Endothelial cell of umbilical vein (primary cell): Measurements from ENCODE around the gene TRERF1. TPM values are rescaled to one million over a fixed set of nuclear protein-coding genes. Genes with fewer than 3 reads are reported as not detected.

Source experiments
- BruUV-seq: library from RNA; stranded (reverse); fragments of 400-500 nt; replicated peaks from 2 replicates; lab custom pipeline; 2021; lab: Mats Ljungman, UMichigan
- CTCF ChIA-PET: fragments of 300-600, 350-600 bp; sonication (Branson Sonifier 250); formaldehyde crosslinking; loops from one replicate; lab custom pipeline; 2021; ENCODE audit warnings: antibody characterized with exemption, inconsistent platforms; lab: Charles Lee
- POLR2A ChIA-PET: fragments of 300-600, 350-600 bp; sonication (Branson Sonifier 250); formaldehyde crosslinking; loops from one replicate; lab custom pipeline; 2021; ENCODE audit warnings: antibody characterized with exemption, inconsistent platforms; lab: Charles Lee
- DNase-seq: peaks from one replicate; pipeline ENCODE4 v3.0.0-alpha.2; 2011; ENCODE audit warnings: low read depth, low spot score
- FAIRE-seq: peaks from 2 replicates; lab custom pipeline; 2011; peaks lifted over from hg19 to GRCh38; lab: Jason Lieb, UNC
- H2AFZ ChIP-seq: 2 replicates; pipeline ENCODE4 v1.6.0; 2012; ENCODE audit warnings: low read depth, low read length, control low read depth, inconsistent platforms
- H3K27ac ChIP-seq: 2 replicates; pipeline ENCODE4 v1.5.1; 2011; ENCODE audit warnings: low read depth, mild to moderate bottlenecking, control low read depth, low read length, moderate library complexity; ENCODE audit not compliant: insufficient read depth
- H3K27me3 ChIP-seq, 2 experiments: 2 replicates each; pipeline versions ENCODE4 v1.6.0 to v1.6.1; 2011; ENCODE audit warnings: low read length in 2 of 2, mixed read lengths in 1 of 2; ENCODE audit not compliant: control insufficient read depth in 2 of 2, insufficient read depth in 2 of 2
- H3K36me3 ChIP-seq, 2 experiments: 2 replicates in 1 of 2; 3 replicates in 1 of 2; pipeline ENCODE4 v1.5.1; 2011; ENCODE audit warnings: low read length in 2 of 2, mild to moderate bottlenecking in 1 of 2, moderate library complexity in 1 of 2; ENCODE audit not compliant: control insufficient read depth in 2 of 2, insufficient read depth in 2 of 2; ENCODE audit errors: extremely low read depth in 1 of 2
- H3K4me1 ChIP-seq: 3 replicates; pipeline ENCODE4 v1.5.1; 2011; ENCODE audit warnings: mild to moderate bottlenecking, low read length; ENCODE audit not compliant: control insufficient read depth, insufficient read depth; ENCODE audit errors: extremely low read depth
- H3K4me2 ChIP-seq: 2 replicates; pipeline ENCODE4 v1.6.1; 2011; ENCODE audit warnings: low read length, control low read depth, mixed read lengths; ENCODE audit not compliant: insufficient read depth
- H3K4me3 ChIP-seq, 3 experiments: fragments of 200-600 bp in 1 of 3; sonication (generic), shearing (Covaris generic) in 1 of 3; replicated peaks in 1 of 3; 2 replicates each; pipeline ENCODE4 v1.5.1; 2011 to 2016; ENCODE audit warnings: control low read depth in 3 of 3, low read length in 3 of 3, mild to moderate bottlenecking in 2 of 3, inconsistent platforms in 1 of 3, low read depth in 1 of 3, moderate library complexity in 1 of 3; ENCODE audit not compliant: insufficient read depth in 1 of 3
- H3K79me2 ChIP-seq: 2 replicates; pipeline ENCODE4 v1.6.0; 2012; ENCODE audit warnings: low read length, inconsistent platforms; ENCODE audit not compliant: control insufficient read depth, insufficient read depth
- H3K9ac ChIP-seq: replicated peaks from 2 replicates; pipeline ENCODE3; 2011; ENCODE audit warnings: low read length, control low read depth; ENCODE audit not compliant: insufficient read depth; ENCODE audit errors: extremely low read depth
- H3K9me1 ChIP-seq: replicated peaks from 3 replicates; pipeline ENCODE4 v1.6.0; 2011; ENCODE audit warnings: mild to moderate bottlenecking, low read length; ENCODE audit not compliant: control insufficient read depth, insufficient read depth; ENCODE audit errors: extremely low read depth
- H3K9me3 ChIP-seq: replicated peaks from 2 replicates; pipeline ENCODE4 v1.5.1; 2012; ENCODE audit warnings: low read length, inconsistent platforms; ENCODE audit not compliant: control insufficient read depth, insufficient read depth
- H4K20me1 ChIP-seq: replicated peaks from 2 replicates; pipeline ENCODE3; 2011; ENCODE audit warnings: mild to moderate bottlenecking, low read length; ENCODE audit not compliant: control insufficient read depth, insufficient read depth; ENCODE audit errors: extremely low read depth
- CTCF ChIP-seq, 2 donors: IDR thresholded peaks; 1 replicate in 1 of 2; 2 replicates in 1 of 2; pipeline ENCODE4 v1.5.1; 2011; ENCODE audit warnings: low read length in 2 of 2, mild to moderate bottlenecking in 2 of 2, moderate library complexity in 2 of 2, control low read depth in 1 of 2, inconsistent platforms in 1 of 2, low read depth in 1 of 2; ENCODE audit not compliant: insufficient read depth in 1 of 2; ENCODE audit errors: extremely low read depth in 1 of 2
- EZH2 ChIP-seq: IDR thresholded peaks from 2 replicates; pipeline ENCODE4 v1.6.1; 2012; ENCODE audit warnings: borderline replicate concordance, low read depth, mild to moderate bottlenecking, moderate library complexity, low read length, inconsistent platforms; ENCODE audit not compliant: severe bottlenecking
- FOS ChIP-seq: IDR thresholded peaks from 2 replicates; pipeline ENCODE4 v1.6.1; 2011; ENCODE audit warnings: mild to moderate bottlenecking, low read length, moderate library complexity, borderline replicate concordance; ENCODE audit not compliant: insufficient read depth
- GATA2 ChIP-seq: IDR thresholded peaks from 2 replicates; pipeline ENCODE4 v1.7.0; 2011; ENCODE audit warnings: low read depth, mild to moderate bottlenecking, moderate library complexity, mixed read lengths, low read length; ENCODE audit not compliant: insufficient read length, insufficient read depth
- JUN ChIP-seq: IDR thresholded peaks from 2 replicates; pipeline ENCODE4 v1.6.1; 2011; ENCODE audit warnings: borderline replicate concordance, low read depth; ENCODE audit not compliant: insufficient read length, insufficient read depth
- MAX ChIP-seq: IDR thresholded peaks from 2 replicates; pipeline ENCODE4 v1.6.1; 2011; ENCODE audit not compliant: insufficient read depth, insufficient read length
- MYC ChIP-seq: IDR thresholded peaks from one replicate; pipeline ENCODE4 v1.6.1; 2011; ENCODE audit warnings: mild to moderate bottlenecking, low read depth, low read length
- POLR2A ChIP-seq: IDR thresholded peaks from 2 replicates; pipeline ENCODE4 v1.6.1; 2012; ENCODE audit warnings: low read depth, mild to moderate bottlenecking, control low read depth, low read length
- POLR2AphosphoS5 ChIP-seq: IDR thresholded peaks from 2 replicates; pipeline ENCODE4 v1.6.1; 2012; ENCODE audit warnings: low read depth, mild to moderate bottlenecking, control low read depth, low read length, moderate library complexity; ENCODE audit not compliant: insufficient read depth
- dilution Hi-C: fragments of 300-500 bp; cut with MboI; formaldehyde crosslinking; loops from one replicate; pipeline ENCODE4 v1.15.0; 2019; ENCODE audit warnings: low sequenced_read_pairs; ENCODE audit not compliant: extremely low pct_ligation_motif_present
- intact Hi-C: fragments of 100-400 bp; cut with micrococcal nuclease; formaldehyde crosslinking; loops from one replicate; pipeline ENCODE4 v1.10.0; 2022
- polyA plus RNA-seq, 4 experiments: library from polyadenylated mRNA; depleted of rRNA in 3 of 4; stranded (reverse) in 3 of 4; unstranded in 1 of 4; fragments of >200 nt; gene quantifications; 2 replicates each; pipeline versions ENCODE4 v1.2.1 to v1.2.3, GENCODE V29; 2011 to 2012; ENCODE audit warnings: missing spikeins in 1 of 4
- total RNA-seq: library from RNA; stranded (reverse); gene quantifications from 2 replicates; pipeline ENCODE4 v1.2.3, GENCODE V29; 2021

The TRERF1 gene
- total and polyA plus RNA-seq, 2 donors (not counting 3 experiments of a cell fraction or from before 2014, with no cell fraction given), result 0.73 to 5.5 TPM

DNA sequence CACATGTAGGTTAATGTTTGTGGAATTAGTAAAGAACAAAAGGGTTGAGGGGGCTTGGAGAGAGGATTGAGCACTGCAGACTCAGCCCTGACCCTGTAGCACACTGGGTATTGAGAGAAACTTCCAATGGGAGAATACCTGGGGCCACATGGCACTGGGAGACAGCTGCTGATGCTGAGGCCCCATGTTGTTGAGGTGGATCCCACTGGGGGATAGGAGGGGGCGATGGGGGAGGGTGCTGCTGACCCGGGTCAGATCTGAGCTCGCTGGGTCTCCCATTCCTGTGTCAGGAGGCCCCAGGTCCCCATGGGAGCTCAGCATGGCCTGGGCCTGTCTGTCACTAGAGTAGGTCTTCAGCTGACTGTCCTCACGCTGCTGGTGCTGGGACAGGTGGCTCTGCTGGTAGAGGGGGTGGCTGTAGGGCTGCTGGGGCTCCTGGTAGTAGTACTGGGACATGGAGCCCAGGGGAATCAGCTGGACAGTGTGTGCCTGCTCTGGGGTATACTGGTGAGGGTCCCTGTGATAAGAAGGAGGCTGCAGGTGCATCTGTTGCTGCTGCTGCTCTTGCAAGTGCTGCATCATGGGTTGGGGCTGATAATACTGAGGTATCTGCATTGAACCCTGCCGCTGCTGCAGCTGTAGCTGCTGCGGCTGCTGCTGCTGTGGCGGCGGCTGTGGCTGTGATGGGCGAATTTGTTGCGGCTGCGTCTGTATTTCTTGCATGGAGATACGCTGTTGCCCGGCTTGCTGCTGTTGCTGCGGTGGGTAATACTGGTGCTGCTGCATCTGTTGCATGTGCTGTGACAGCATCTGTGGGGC, 183.5 kb downstream of the TRERF1 start:
- Histone ChIP-seq H3K27me3 (peaks cover 0 to 2% of the 10 kb centered on the region in 2 experiments), H3K4me3 (no peak overlapping the region), H3K9ac (no peak overlapping the region), H3K36me3 (no peaks in the 10 kb centered on the region), H3K9me3 (no peaks in the 10 kb centered on the region), H3K4me1 (no peaks in the 10 kb centered on the region), H3K9me1 (no peaks in the 10 kb centered on the region), H3K4me2 (no peak overlapping the region), H3K27ac (no peak overlapping the region), H2AFZ (no peak overlapping the region), H3K79me2 (no peaks in the 10 kb centered on the region), H4K20me1 (no peaks in the 10 kb centered on the region)
- DNase-seq (no peak), FAIRE-seq (no peak)
- TF ChIP-seq CTCF (IDR thresholded peaks at IDR 0.05; ENCODE audit: extremely low read depth in 1 of 2, insufficient read depth in 1 of 2, low read depth in 1 of 2, low read length in 2 of 2) (no peak), POLR2AphosphoS5 (no peak), FOS (no peak), JUN (no peak), MAX (no peak), POLR2A (no peak), MYC (no peak), EZH2 (no peak), GATA2 (no peak)
- ChIA-PET CTCF (no interaction called here), POLR2A (no interaction called here)
- BruUV-seq, result no TSS peak
- intact Hi-C loops, result no loop called here
- dilution Hi-C loops, result no loop called here
